H1 (cell line): ENCODE results near the gene TNN. TPM values are rescaled to one million over a fixed set of nuclear protein-coding genes. Genes with fewer than 3 reads are reported as not detected.

Source experiments
- CTCF ChIA-PET: fragments of 300-600 bp; sonication (Branson Sonifier 250); formaldehyde crosslinking; loops from one replicate; lab custom pipeline; 2021; ENCODE audit not compliant: partially characterized antibody; lab: Charles Lee
- POLR2A ChIA-PET: fragments of 300-600 bp; sonication (Branson Sonifier 250); formaldehyde crosslinking; loops from one replicate; lab custom pipeline; 2021; ENCODE audit warnings: inconsistent platforms; ENCODE audit not compliant: partially characterized antibody; lab: Charles Lee
- DNase-seq, 2 experiments: peaks; one replicate each; pipeline versions ENCODE4 v3.0.0 to v3.0.0-alpha.2; 2010 to 2022; ENCODE audit warnings: low spot score in 2 of 2, low read depth in 1 of 2, mixed read lengths in 1 of 2
- FAIRE-seq: peaks from 2 replicates; lab custom pipeline; 2011; peaks lifted over from hg19 to GRCh38; lab: Jason Lieb, UNC
- H2AFZ ChIP-seq: 2 replicates; pipeline ENCODE4 v1.8.1; 2012; ENCODE audit warnings: low read length, inconsistent platforms
- H2AK5ac ChIP-seq: 2 replicates; pipeline ENCODE4 v1.6.1; 2013; ENCODE audit warnings: low read depth, low read length
- H2BK120ac ChIP-seq: replicated peaks from 2 replicates; pipeline ENCODE3; 2013; ENCODE audit warnings: low read depth, low read length, inconsistent platforms
- H2BK12ac ChIP-seq: 2 replicates; pipeline ENCODE4 v1.6.1; 2013; ENCODE audit warnings: low read depth, low read length
- H2BK15ac ChIP-seq: 2 replicates; pipeline ENCODE4 v1.6.1; 2013; ENCODE audit warnings: low read length
- H2BK20ac ChIP-seq: 2 replicates; pipeline ENCODE4 v1.6.1; 2013; ENCODE audit warnings: low read length
- H2BK5ac ChIP-seq: 2 replicates; pipeline ENCODE4 v1.6.1; 2013; ENCODE audit warnings: low read depth, low read length
- H3K14ac ChIP-seq: 2 replicates; pipeline ENCODE4 v1.6.1; 2013; ENCODE audit warnings: inconsistent platforms; ENCODE audit not compliant: insufficient read length
- H3K18ac ChIP-seq: 2 replicates; pipeline ENCODE4 v1.6.1; 2013; ENCODE audit warnings: low read length; ENCODE audit errors: extremely low read depth
- H3K23ac ChIP-seq: 2 replicates; pipeline ENCODE4 v1.6.1; 2013; ENCODE audit warnings: inconsistent platforms; ENCODE audit not compliant: insufficient read length
- H3K23me2 ChIP-seq: 2 replicates; pipeline ENCODE4 v1.6.1; 2013; ENCODE audit warnings: low read depth, low read length
- H3K27ac ChIP-seq: 2 replicates; pipeline ENCODE4 v1.6.1; 2011; ENCODE audit warnings: low read depth, low read length, inconsistent platforms
- H3K27me3 ChIP-seq, 4 experiments: replicated peaks in 1 of 4; 1 replicate in 1 of 4; 2 replicates in 3 of 4; pipeline versions ENCODE4 v1.6.1 to v1.8.1; 2011 to 2013; ENCODE audit warnings: low read length in 3 of 4, mild to moderate bottlenecking in 3 of 4, inconsistent platforms in 2 of 4, mixed read lengths in 2 of 4, moderate library complexity in 1 of 4; ENCODE audit not compliant: control insufficient read depth in 3 of 4, insufficient read depth in 3 of 4; ENCODE audit errors: extremely low read depth in 1 of 4
- H3K36me3 ChIP-seq, 4 experiments: 2 replicates each; pipeline versions ENCODE4 v1.6.1 to v1.8.1; 2011 to 2013; ENCODE audit warnings: mild to moderate bottlenecking in 4 of 4, low read length in 3 of 4, moderate library complexity in 2 of 4, control low read depth in 1 of 4, inconsistent platforms in 1 of 4; ENCODE audit not compliant: insufficient read depth in 4 of 4, control insufficient read depth in 2 of 4
- H3K4ac ChIP-seq: replicated peaks from 2 replicates; pipeline ENCODE3; 2013; ENCODE audit warnings: low read length, low read depth, mixed read lengths, inconsistent platforms; ENCODE audit not compliant: insufficient read length
- H3K4me1 ChIP-seq, 4 experiments: replicated peaks in 1 of 4; 1 replicate in 1 of 4; 2 replicates in 3 of 4; pipeline versions ENCODE4 v1.6.1 to v1.8.1; 2011 to 2013; ENCODE audit warnings: low read length in 3 of 4, inconsistent platforms in 2 of 4, mixed read lengths in 1 of 4; ENCODE audit not compliant: insufficient read depth in 4 of 4, control insufficient read depth in 3 of 4
- H3K4me2 ChIP-seq, 2 experiments: 2 replicates each; pipeline versions ENCODE4 v1.6.1 to v1.8.1; 2011 to 2013; ENCODE audit warnings: low read depth in 2 of 2, low read length in 2 of 2, control low read depth in 1 of 2, inconsistent platforms in 1 of 2, mild to moderate bottlenecking in 1 of 2; ENCODE audit not compliant: insufficient read depth in 1 of 2
- H3K4me3 ChIP-seq, 4 experiments: fragments of 200-600, 300-600 bp in 1 of 4; sonication (generic), shearing (Covaris generic), sonication (Bioruptor Twin) in 1 of 4; 2 replicates each; pipeline versions ENCODE4 v1.5.1 to v1.8.1; 2011 to 2016; ENCODE audit warnings: low read length in 4 of 4, low read depth in 3 of 4, control low read depth in 2 of 4, inconsistent platforms in 2 of 4, mild to moderate bottlenecking in 2 of 4, mixed read lengths in 1 of 4, moderate library complexity in 1 of 4; ENCODE audit not compliant: insufficient read depth in 2 of 4; ENCODE audit errors: extremely low read depth in 1 of 4
- H3K56ac ChIP-seq: replicated peaks from 2 replicates; pipeline ENCODE3; 2013; ENCODE audit warnings: low read depth, mild to moderate bottlenecking, mixed read lengths, low read length, inconsistent platforms; ENCODE audit not compliant: insufficient read length
- H3K79me1 ChIP-seq: 2 replicates; pipeline ENCODE4 v1.6.1; 2013; ENCODE audit warnings: low read depth, low read length, control low read depth
- H3K79me2 ChIP-seq, 2 experiments: 2 replicates each; pipeline versions ENCODE4 v1.6.1 to v1.8.1; 2012 to 2013; ENCODE audit warnings: low read length in 2 of 2, mild to moderate bottlenecking in 2 of 2, inconsistent platforms in 1 of 2; ENCODE audit not compliant: insufficient read depth in 2 of 2, control insufficient read depth in 1 of 2
- H3K9ac ChIP-seq, 4 experiments: replicated peaks in 1 of 4; 1 replicate in 1 of 4; 2 replicates in 3 of 4; pipeline versions ENCODE4 v1.6.1 to v1.8.1; 2011 to 2013; ENCODE audit warnings: low read depth in 3 of 4, low read length in 3 of 4, control low read depth in 2 of 4, mild to moderate bottlenecking in 2 of 4, moderate library complexity in 2 of 4, inconsistent platforms in 1 of 4; ENCODE audit errors: extremely low read depth in 1 of 4
- H3K9me3 ChIP-seq, 2 experiments: 2 replicates each; pipeline versions ENCODE4 v1.6.1 to v1.8.1; 2012 to 2013; ENCODE audit warnings: mild to moderate bottlenecking in 2 of 2, moderate library complexity in 2 of 2, control low read depth in 1 of 2, inconsistent platforms in 1 of 2, low read depth in 1 of 2, low read length in 1 of 2, mixed read lengths in 1 of 2; ENCODE audit not compliant: insufficient read depth in 2 of 2
- H4K20me1 ChIP-seq, 2 experiments: replicated peaks in 1 of 2; 2 replicates each; pipeline versions ENCODE3 to v1.8.1; 2011 to 2013; ENCODE audit warnings: inconsistent platforms in 2 of 2, low read length in 2 of 2, mild to moderate bottlenecking in 1 of 2; ENCODE audit not compliant: insufficient read depth in 2 of 2, control insufficient read depth in 1 of 2
- H4K5ac ChIP-seq: 2 replicates; pipeline ENCODE4 v1.6.1; 2013; ENCODE audit warnings: low read length, low read depth, mixed read lengths, inconsistent platforms; ENCODE audit not compliant: insufficient read length
- H4K8ac ChIP-seq: 2 replicates; pipeline ENCODE4 v1.8.0; 2013; ENCODE audit warnings: mild to moderate bottlenecking, moderate library complexity, low read length, inconsistent platforms; ENCODE audit not compliant: insufficient read depth; ENCODE audit errors: extremely low read depth
- H4K91ac ChIP-seq: replicated peaks from 2 replicates; pipeline ENCODE3; 2013; ENCODE audit warnings: low read length, mixed read lengths, inconsistent platforms; ENCODE audit not compliant: insufficient read length
- BCL11A ChIP-seq, 2 experiments: IDR thresholded peaks; one replicate each; pipeline ENCODE4 v1.6.1; 2011; ENCODE audit warnings: low read depth in 2 of 2, low read length in 2 of 2, mild to moderate bottlenecking in 2 of 2
- FOSL1 ChIP-seq: IDR thresholded peaks from 2 replicates; pipeline ENCODE4 v1.6.1; 2011; ENCODE audit warnings: mild to moderate bottlenecking, low read depth, low read length, moderate library complexity; ENCODE audit not compliant: insufficient read depth
- KDM1A ChIP-seq: fragments of 200-600, 300-600 bp; sonication (generic); IDR thresholded peaks from 2 replicates; pipeline ENCODE4 v1.7.1; 2016; ENCODE audit warnings: mild to moderate bottlenecking, low read length, borderline replicate concordance
- SAP30 ChIP-seq: fragments of 300-600 bp; sonication (generic); IDR thresholded peaks from 2 replicates; pipeline ENCODE4 v1.7.1; 2012; ENCODE audit warnings: low read length, moderate library complexity, mild to moderate bottlenecking, inconsistent platforms; ENCODE audit not compliant: insufficient read depth, insufficient replicate concordance
- WGBS, 2 experiments: shearing (Covaris generic) in 1 of 2; methylation state at CpG; one replicate each; pipeline versions ENCODE4 v1.1.6 to v1.1.7; 2013 to 2015; ENCODE audit warnings: low lambda C conversion rate in 2 of 2, mixed read lengths in 2 of 2, inconsistent platforms in 1 of 2, low coverage in 1 of 2, missing lambda C conversion rate in 1 of 2; ENCODE audit not compliant: insufficient replicate concordance in 2 of 2, insufficient coverage in 1 of 2, insufficient read length in 1 of 2; ENCODE audit errors: extremely low coverage in 1 of 2, missing lambda C conversion rate in 1 of 2; 5-methylcytosine and 5-hydroxymethylcytosine counted together
- polyA plus RNA-seq, 7 experiments: library from polyadenylated mRNA; depleted of rRNA in 3 of 7; stranded (reverse) in 5 of 7; unstranded in 2 of 7; fragments of >200 nt in 5 of 7; fragments of 200-250 nt in 2 of 7; gene quantifications; 1 replicate in 5 of 7; 2 replicates in 1 of 7; 4 replicates in 1 of 7; pipeline versions ENCODE4 v1.2.1 to v1.2.3, GENCODE V29; 2011 to 2013; ENCODE audit warnings: missing spikeins in 2 of 7, mixed read lengths in 2 of 7
- total RNA-seq: library from RNA; stranded (reverse); fragmentation: NEBNext Ultra II Directional; extraction: Animal tissue kit (Norgen Biotek cat#: 25700); gene quantifications from 2 replicates; pipeline ENCODE4 v1.2.1, GENCODE V29; 2021
- TF ChIP-seq, protein P1 (sequence below): IDR thresholded peaks from 2 replicates; pipeline ENCODE4 v1.6.1; 2012; ENCODE audit warnings: low read length, inconsistent platforms

Gene TNN
- total and polyA plus RNA-seq, 2 of the 8 experiments (the other 6 are each of a cell fraction or from before 2014, with no cell fraction given): 0.21 to 0.30 TPM

DNA sequence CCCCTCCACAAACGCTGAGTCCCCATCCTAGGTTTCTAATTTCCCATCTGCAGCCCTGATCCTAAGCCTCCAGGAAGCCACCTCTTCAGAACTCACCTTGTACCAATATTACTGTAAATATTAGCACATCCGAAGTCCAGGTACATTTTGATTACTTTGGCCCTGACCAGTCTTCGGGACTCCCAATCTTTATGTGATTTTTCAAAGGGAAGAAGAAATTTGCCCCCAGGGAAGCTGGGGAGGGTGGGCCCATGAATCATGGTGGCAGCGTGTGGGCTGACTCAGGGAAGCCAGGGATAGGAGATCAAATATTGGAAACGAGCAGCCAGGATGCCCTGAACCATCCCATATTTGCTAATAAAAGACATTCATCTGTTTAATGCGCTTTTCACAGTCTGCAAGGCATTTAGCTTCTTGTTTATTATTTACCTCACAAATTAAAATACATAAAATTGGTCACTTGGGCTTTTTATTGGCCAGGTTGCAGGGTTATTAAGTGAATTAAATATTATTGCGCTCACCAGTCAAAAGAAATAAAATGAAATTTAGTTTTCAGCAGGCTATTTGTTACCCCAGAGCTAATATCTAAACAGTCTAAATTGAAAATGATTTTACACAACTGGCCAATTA lies 78.4 kb downstream of the TNN start:
- Histone ChIP-seq H3K79me2 (no peaks in the 10 kb centered on the region), H3K9me3 (no peaks in the 10 kb centered on the region), H3K27ac (no peak overlapping the region), H3K56ac (no peak overlapping the region)
- no peak for DNase-seq
- TF ChIP-seq, protein P1, sequence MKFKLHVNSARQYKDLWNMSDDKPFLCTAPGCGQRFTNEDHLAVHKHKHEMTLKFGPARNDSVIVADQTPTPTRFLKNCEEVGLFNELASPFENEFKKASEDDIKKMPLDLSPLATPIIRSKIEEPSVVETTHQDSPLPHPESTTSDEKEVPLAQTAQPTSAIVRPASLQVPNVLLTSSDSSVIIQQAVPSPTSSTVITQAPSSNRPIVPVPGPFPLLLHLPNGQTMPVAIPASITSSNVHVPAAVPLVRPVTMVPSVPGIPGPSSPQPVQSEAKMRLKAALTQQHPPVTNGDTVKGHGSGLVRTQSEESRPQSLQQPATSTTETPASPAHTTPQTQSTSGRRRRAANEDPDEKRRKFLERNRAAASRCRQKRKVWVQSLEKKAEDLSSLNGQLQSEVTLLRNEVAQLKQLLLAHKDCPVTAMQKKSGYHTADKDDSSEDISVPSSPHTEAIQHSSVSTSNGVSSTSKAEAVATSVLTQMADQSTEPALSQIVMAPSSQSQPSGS: no peak
- TF ChIP-seq SAP30 (no peak), FOSL1 (no peak), BCL11A (IDR thresholded peaks at IDR 0.05; ENCODE audit: low read depth in 2 of 2, low read length in 2 of 2) (no peak), KDM1A (no peak)
- TF ChIP-seq, all 59 proteins: peak for 0
- Histone ChIP-seq H4K20me1 (no peaks in the 10 kb centered on the region), H3K4me3 (no peak overlapping the region), H3K4me1 (peaks cover 0 to 4% (median 2%) of the 10 kb centered on the region in 4 experiments; a peak in 3 of 7 replicates), H2BK120ac (no peak overlapping the region), H2AK5ac (no peak overlapping the region), H3K4me2 (no peak overlapping the region), H4K91ac (no peak overlapping the region), H3K4ac (no peak overlapping the region), H3K18ac (no peak overlapping the region), H3K27me3 (peaks cover 0 to 2% (median 0%) of the 10 kb centered on the region in 4 experiments; a peak in 3 of 7 replicates), H3K23me2 (no peaks in the 10 kb centered on the region; the same call in 1 of the 2 replicates), H2BK12ac (no peak overlapping the region), H2BK20ac (no peak overlapping the region), H3K36me3 (no peaks in the 10 kb centered on the region), H2AFZ (no peak overlapping the region), H2BK5ac (no peak overlapping the region), H3K79me1 (no peaks in the 10 kb centered on the region), H4K5ac (no peak overlapping the region), H3K23ac (no peak overlapping the region), H4K8ac (no peak overlapping the region), H2BK15ac (no peak overlapping the region), H3K9ac (no peak overlapping the region), H3K14ac (no peak overlapping the region)
- ChIA-PET POLR2A (interaction anchor here (0.9 to 1.5 kb wide), 3 partner anchors 14 to 123 kb away, joined by 3 to 5 read pairs (median 4); partner anchors contain the start of gene MRPS14), CTCF (interaction anchor here (0.5 to 11.9 kb wide), 33 partner anchors 10 to 1600 kb away, joined by 3 to 260 read pairs (median 5); no protein-coding TSS in a partner anchor)
- FAIRE-seq: no peak
- WGBS, 2 experiments: 82% methylated on average over 6 of the region's 7 CpGs; no CpG with 5 or more reads in 1 of the 2 experiments
